HL-60 (cell line): Measurements from ENCODE around the gene CNN3.

Source experiments
- GABPA ChIP-seq: IDR thresholded peaks from 2 replicates; pipeline ENCODE4 v1.6.1; 2012; ENCODE audit warnings: low read depth
- POLR2AphosphoS5 ChIP-seq: IDR thresholded peaks from 2 replicates; pipeline ENCODE4 v1.6.1; 2012; ENCODE audit warnings: low read depth
- REST ChIP-seq: IDR thresholded peaks from 2 replicates; pipeline ENCODE4 v1.6.1; 2012; ENCODE audit warnings: low read depth; ENCODE audit not compliant: insufficient replicate concordance
- SPI1 ChIP-seq: IDR thresholded peaks from 2 replicates; pipeline ENCODE4 v1.6.1; 2012; ENCODE audit warnings: low read depth, mild to moderate bottlenecking, borderline replicate concordance
- TF ChIP-seq, protein P1 (sequence below): IDR thresholded peaks from one replicate; pipeline ENCODE4 v1.5.1; 2011; ENCODE audit warnings: low read length, control low read depth, inconsistent platforms; ENCODE audit not compliant: insufficient read depth

- TF ChIP-seq, protein P1, sequence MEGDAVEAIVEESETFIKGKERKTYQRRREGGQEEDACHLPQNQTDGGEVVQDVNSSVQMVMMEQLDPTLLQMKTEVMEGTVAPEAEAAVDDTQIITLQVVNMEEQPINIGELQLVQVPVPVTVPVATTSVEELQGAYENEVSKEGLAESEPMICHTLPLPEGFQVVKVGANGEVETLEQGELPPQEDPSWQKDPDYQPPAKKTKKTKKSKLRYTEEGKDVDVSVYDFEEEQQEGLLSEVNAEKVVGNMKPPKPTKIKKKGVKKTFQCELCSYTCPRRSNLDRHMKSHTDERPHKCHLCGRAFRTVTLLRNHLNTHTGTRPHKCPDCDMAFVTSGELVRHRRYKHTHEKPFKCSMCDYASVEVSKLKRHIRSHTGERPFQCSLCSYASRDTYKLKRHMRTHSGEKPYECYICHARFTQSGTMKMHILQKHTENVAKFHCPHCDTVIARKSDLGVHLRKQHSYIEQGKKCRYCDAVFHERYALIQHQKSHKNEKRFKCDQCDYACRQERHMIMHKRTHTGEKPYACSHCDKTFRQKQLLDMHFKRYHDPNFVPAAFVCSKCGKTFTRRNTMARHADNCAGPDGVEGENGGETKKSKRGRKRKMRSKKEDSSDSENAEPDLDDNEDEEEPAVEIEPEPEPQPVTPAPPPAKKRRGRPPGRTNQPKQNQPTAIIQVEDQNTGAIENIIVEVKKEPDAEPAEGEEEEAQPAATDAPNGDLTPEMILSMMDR: no peak
- TF ChIP-seq POLR2AphosphoS5: no peak
- no peak for TF ChIP-seq REST
- no peak for TF ChIP-seq SPI1
- TF ChIP-seq GABPA: no peak
Observed at GRCh38 chr1:94905207-94905606, 21.7 kb downstream of the CNN3 start.
